GM19351 (cell line): ENCODE measurements around the gene MTHFD1L.
"Not testable (repeated sequence)": the region's sequence is repeated elsewhere in the genome, so short reads cannot be mapped to it uniquely, and the experiment has no call there.

ENCODE experiments used
- ATAC-seq: cut with Tn5 transposase; IDR thresholded peaks from one replicate; pipeline ENCODE4 v1.9.1; 2021; ENCODE audit warnings: mild to moderate bottlenecking, moderate library complexity; ENCODE audit not compliant: unreplicated experiment

The MTHFD1L gene

DNA sequence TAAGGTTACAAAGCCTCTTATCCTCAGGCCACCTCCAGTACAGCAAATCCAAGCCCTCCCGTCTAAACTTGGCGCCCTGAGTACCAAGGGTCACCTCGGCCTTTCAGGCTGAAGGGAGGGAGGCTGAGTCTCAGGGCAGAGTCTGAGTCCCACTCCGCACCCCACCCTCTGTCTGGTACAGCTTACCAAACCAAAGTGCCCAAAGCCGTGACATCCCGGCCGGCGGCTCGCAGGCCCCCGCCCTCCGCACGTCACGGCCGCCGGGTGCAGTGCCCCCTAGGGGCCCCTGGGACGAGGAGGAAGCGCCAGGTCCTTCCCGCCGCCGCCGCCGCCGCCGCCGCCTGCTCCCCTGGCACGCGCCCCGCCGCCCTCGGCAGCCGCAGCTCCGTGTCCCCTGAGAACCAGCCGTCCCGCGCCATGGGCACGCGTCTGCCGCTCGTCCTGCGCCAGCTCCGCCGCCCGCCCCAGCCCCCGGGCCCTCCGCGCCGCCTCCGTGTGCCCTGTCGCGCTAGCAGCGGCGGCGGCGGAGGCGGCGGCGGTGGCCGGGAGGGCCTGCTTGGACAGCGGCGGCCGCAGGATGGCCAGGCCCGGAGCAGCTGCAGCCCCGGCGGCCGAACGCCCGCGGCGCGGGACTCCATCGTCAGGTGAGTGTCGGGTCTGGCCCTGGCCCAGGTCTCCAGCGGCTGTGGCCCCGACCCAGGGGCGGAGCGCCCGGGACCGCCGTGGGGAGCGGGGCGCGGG is at the start of gene MTHFD1L:
MTHFD1L (plus strand) TSS at position 297 of the 741 bp plus-strand sequence; CDS start at position 418, 121 bp downstream.
- peak; percentile 73 for ATAC-seq

DNA sequence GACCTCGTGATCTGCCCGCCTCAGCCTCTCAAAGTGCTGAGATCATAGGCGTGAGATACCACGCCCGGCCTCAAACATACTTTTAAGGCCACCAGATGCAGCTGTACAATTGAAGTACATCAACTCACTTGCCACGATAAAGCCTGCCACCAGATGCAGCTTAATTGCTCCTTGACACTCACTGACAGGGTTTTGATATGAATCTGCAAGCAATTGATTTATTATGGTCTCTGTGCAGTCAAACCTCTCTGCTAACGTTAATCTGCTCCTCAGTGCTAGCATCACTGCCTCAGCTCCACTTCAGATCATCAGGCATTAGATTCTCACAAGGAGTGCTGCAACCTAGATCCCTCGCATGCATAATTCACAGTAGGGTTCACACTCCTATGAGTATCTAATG is 48.9 kb upstream of the MTHFD1L start:
- ATAC-seq = not testable (repeated sequence)

DNA sequence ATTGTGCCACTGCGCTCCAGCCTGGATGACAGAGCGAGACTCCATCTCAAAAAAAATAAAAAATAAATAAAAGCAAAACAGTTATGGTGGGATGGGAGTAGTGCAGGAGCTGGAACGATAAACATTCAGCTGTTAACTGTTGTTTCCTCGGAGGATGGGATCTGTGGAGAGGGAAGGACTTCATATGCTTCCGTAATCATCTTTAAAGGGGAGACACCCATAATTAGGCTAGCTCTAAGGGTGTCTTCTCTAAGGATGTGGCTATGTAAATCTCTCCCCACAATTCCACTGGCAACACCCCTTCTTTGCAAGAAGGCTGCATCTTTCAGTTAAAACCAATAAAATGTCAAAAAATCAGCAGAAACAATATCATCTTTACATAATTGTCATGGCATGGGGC is 42.6 kb upstream of the MTHFD1L start:
- no peak for ATAC-seq

DNA sequence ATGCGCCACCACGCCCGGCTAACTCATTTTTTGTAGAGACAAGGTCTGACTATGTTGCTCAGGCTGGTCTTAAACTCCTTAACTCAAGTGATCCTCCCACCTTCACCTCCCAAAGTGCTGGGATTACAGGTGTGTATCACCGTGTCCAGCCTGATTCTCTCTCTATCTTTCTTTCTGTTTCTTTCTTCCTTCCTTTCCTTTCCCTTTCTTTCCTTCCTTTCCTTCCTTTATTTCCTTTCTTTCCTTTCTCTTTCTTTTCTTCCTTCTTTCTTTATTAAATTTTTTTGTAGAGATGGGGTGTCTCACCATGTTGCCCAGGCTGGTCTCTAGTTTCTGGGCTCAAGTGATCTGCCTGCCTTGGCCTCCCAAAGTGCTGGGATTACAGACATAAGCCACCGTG is 38.7 kb upstream of the MTHFD1L start:
- no peak for ATAC-seq

DNA sequence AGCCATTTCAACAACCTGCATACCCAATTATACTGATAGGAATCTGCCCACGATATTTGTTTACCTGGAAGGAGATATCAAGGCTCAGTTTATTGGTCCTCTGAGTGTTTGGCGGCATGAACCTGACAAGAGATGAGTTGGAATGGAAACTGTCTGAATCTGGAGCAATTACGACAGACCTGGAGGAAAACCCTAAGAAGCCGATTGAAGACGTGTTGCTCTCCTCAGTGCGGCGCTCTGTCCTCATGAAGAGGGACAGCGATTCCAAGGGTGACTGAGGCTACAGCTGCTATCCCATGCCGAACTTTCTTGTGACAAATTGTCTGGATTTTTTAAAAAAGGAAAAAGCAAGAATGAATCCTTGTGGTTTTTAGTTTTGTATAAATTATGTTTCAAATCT is 37.4 kb upstream of the MTHFD1L start:
- not testable (repeated sequence) for ATAC-seq

DNA sequence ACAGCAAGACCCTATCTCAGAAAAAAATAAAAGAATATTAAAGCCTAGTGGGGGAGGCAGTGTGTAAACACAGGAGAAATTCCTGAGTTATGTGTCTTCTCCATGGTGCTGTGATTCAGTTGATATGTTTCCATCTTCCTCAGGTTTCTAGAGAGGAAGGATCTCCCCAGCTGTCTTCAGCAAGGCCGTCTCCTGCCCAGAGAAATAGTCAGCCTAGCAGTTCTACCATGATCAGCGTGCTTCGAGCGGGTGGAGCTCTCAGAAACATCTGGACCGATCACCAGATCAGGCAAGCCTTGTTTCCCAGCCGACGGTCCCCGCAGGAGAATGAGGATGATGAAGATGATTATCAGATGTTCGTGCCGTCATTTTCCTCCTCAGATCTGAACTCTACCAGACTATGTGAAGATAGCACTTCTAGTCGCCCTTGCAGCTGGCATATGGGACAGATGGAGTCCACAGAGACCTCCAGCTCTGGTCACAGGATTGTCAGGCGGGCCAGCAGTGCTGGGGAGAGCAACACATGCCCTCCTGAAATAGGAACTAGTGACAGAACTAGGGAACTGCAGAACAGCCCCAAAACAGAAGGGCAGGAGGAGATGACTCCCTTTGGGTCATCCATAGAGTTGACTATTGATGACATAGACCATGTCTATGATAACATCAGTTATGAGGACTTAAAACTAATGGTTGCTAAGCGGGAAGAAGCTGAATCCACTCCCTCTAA is 34.9 kb upstream of the MTHFD1L start:
- ATAC-seq = no peak

DNA sequence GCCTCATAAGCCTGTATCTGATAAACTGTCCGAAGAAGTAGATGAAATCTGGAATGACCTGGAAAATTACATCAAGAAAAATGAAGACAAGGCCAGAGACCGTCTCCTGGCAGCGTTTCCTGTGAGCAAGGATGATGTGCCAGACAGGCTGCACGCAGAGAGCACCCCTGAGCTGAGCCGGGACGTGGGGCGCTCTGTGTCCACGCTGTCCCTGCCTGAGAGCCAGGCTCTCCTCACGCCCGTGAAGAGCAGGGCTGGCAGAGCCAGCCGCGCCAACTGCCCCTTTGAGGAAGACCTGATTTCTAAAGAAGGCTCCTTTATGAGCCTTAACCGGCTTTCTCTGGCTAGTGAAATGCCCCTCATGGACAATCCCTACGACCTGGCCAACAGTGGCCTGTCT is 33.9 kb upstream of the MTHFD1L start:
- ATAC-seq = no peak

DNA sequence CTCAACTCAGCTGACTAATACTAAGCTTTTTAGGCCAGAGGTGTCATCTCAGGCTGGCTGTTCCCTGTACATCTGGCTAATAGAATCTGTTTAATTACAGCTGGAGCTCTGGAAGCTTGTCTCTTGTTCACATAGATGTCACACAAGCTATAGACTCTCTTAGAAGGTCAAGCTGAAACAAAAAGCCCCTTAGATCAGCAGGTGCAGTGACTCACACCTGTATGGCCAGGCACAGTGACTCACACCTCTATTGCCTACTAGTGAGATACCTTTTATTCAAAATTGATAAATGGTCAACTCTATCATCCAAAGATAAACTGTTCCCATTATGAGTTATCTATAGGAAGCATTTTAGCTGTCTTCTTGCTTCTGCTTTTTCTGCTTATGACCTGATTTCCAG is 29.9 kb upstream of the MTHFD1L start:
- no peak for ATAC-seq

DNA sequence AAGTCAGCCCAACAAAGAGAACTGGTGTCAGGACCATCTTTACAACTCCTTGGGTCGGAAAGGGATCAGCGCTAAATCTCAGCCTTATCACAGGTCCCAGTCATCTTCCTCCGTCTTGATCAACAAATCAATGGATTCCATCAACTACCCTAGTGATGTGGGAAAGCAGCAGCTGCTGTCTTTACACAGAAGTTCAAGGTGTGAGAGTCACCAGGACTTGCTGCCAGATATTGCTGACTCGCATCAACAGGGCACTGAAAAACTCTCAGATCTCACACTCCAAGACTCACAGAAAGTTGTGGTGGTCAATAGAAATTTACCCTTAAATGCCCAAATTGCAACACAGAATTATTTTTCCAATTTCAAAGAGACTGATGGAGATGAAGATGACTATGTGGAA is 25.3 kb upstream of the MTHFD1L start:
- ATAC-seq = no peak

DNA sequence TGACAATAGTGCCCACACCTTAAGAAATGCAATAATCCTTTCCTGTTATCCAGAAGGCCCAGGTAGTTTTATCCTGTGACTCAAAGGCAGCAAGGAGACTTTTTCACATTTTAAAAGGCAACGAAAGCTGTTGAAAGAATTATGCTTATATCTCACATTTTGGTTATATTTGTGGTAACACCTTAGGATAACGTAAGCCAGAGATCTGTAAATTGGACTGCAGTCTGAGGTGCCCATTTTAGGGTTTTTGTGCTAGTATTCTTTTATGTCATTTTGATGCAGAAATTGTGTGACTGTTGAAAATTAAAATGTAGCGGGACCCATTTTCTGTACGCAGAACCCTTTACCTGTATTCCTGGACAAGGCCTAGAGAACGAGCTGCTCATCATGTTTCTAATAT is 24.3 kb upstream of the MTHFD1L start:
- no peak for ATAC-seq

DNA sequence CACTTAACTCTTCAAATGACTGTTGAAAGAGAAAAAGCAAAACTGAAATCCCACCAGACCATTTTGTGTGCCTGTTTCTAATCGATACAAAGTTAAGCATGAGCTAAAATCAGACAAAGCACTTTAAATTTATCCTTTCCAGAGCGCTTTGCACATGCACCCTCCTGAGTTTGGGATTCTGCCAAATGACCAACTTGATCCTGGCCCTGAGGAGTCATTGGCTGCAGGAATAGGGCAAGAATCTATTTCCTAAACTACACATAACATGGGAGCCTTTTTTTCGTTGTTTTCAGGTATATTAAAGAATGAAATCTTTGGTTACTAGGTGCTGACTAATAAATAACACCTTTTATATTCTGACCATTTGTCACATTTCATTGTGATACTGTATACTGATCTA is 23.8 kb upstream of the MTHFD1L start:
- ATAC-seq = no peak

DNA sequence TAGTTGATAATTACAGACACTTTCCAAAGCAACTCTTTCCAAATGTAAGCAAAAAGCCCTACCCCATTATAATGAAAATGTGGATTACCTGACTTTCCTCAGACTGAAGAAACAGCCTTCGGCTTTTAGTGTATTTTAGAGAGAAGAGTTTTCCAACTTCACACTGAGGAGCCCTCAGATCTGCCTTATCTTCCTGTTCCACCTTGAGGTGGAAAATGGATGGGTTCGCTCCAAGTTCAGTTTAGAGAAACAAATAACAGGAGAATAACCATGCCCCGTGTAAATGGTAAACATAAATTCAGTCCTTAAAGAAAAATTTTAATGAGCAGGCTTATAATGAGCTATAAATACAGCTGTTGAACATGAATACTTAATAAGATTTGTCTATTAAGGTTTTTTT is 21.1 kb upstream of the MTHFD1L start:
- no peak for ATAC-seq

DNA sequence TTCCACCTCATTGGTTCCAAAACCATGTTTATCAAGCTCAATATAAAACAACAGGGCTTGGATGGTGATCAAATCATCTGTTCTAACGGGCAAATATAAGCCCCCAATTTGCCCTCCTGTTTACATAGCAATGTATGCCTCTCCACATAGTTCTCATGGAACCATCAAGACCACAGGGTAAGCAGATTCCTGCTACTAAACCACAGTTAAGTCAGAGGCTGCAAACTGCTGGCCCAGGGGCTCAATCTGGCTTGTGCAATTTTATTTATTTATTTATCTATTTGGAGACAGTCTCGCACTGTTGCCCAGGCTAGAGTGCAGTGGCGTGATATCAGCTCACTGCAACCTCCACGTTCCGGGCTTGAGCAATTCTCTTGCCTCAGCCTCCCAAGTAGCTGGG is 18.9 kb upstream of the MTHFD1L start:
- ATAC-seq = no peak

DNA sequence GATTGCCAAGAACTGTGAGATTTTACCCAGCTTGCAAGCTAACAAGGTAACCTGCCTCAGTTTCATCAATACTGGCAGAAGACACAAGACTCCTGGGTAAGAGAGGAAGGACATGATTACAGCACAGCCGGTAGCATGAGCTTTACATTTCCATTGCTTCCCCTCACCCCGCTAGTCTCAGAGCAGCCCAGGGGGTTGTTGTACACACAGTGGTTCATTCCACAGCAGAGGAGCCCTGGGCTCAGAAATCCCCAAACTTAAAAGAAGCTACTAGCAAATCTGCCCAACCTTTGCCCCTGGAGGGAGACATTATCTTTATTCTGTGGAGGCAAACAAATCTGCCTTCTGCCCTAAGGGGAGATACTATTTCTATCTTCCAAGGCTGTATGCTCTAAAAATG is 17.1 kb upstream of the MTHFD1L start:
- ATAC-seq = no peak

DNA sequence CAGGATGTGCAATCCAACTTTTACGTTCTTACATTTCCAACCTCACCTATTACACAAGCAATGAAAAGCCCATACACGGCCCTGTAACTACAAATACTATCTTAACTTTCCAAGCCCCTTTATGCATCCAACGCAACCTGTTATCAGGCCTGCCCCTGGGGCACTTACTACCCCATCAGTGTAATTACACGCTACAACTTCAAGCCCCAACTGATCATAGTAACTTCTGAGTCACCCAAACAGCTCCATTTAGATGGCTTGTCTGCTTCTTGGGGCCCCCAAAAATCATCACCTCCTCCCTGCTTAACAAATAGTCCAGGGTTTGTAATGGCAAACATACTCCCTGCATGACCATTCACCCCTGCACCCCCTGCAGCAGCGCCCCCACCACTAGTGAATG is 11.1 kb upstream of the MTHFD1L start:
- ATAC-seq = not testable (repeated sequence)

DNA sequence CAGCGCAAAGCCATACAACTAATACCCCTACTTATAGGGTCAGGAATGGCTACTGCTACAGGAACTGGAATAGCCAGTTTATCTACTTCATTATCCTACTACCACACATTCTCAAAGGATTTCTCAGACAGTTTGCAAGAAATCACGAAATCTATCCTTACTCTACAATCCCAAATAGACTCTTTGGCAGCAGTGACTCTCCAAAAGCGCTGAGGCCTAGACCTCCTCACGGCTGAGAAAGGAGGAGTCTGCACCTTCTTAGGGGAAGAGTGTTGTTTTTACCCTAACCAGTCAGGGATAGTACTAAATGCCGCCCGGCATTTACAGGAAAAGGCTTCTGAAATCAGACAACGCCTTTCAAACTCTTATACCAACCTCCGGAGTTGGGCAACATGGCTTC is 10.3 kb upstream of the MTHFD1L start:
- not testable (repeated sequence) for ATAC-seq

DNA sequence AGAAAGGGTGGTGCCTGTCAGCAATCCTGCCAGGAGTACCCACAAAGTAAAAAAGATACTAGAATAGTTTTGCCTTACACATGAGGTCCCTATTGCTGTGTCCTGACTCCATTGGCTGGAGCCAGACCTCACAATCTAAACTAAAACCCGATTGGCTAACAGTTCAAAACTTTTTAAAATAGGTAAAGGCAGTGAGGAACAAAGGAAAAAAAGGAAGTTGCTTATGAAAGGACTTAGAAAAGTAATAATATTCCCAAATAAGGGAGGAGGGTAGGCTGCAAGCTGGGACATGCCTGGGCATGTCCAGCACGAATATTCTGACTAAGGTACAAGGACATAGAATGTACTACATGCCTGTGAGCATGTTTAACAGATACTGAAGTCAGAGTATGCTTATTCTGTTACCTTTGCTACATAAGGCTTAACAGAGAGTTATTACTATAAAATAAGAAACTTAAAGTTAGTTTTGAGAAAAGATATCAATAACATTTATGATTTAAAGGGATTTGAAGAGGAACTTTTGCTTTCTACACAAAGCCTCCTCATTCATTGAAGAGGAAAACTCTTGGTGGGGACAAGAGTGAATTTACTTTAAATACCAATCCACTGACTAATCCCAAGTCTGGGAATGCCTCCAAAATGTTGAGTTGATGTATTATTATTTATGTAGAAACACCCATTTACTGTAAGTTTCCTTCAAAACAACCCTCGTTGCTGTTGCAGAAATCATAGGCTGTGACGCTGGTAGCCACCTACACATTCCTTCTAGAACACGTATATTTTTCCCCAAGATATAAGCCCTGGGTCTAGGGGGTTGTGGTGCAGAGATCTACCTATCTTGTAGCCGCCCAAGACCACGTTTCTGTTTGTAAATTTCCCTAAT is 8.2 kb upstream of the MTHFD1L start:
- ATAC-seq = no peak

DNA sequence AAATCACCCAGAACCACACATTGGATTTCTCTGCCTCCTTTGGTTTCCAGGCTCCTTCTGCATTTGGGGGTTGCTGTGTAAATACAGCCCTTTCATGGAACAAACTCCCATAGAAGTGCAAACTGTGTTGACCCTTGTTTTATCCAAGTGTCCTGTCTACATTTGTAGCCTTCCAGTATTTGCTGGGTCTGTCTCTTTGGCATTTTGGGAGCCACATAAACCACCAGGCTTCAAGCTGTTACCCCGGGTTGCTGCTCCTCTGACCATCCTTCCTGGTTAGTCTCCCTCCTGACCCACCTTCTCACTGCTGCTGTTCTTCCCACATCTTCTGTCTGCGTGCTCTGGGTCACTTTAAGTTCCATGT is 7.6 kb upstream of the MTHFD1L start:
- ATAC-seq = no peak

DNA sequence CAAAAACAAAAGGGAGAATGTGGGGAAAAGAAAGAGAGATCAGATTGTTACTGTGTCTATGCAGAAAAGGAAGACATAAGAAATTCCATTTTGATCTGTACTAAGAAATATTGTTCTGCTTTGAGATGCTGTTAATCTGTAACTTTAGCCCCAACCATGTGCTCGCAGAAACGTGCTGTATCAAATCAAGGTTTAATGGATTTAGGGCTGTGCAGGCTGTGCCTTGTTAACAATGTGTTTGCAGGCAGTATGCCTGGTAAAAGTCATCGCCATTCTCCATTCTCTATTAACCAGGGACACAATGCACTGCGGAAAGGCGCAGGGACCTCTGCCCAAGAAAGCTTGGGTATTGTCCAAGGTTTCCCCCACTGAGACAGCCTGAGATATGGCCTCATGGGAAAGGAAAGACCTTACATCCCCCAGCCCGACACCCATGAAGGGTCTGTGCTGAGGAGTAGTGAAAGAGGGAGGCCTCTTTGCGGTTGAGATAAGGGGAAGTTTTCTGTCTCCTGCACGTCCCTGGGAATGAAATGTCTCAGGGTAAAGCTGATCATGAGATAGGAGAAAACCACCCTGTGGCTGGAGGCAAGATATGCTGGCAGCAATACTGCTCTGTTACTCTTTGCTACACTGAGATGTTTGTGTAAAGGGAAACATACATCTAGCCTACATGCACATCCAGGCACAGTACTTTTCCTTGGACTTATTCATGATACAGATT is 3.9 kb upstream of the MTHFD1L start:
- ATAC-seq = not testable (repeated sequence)

DNA sequence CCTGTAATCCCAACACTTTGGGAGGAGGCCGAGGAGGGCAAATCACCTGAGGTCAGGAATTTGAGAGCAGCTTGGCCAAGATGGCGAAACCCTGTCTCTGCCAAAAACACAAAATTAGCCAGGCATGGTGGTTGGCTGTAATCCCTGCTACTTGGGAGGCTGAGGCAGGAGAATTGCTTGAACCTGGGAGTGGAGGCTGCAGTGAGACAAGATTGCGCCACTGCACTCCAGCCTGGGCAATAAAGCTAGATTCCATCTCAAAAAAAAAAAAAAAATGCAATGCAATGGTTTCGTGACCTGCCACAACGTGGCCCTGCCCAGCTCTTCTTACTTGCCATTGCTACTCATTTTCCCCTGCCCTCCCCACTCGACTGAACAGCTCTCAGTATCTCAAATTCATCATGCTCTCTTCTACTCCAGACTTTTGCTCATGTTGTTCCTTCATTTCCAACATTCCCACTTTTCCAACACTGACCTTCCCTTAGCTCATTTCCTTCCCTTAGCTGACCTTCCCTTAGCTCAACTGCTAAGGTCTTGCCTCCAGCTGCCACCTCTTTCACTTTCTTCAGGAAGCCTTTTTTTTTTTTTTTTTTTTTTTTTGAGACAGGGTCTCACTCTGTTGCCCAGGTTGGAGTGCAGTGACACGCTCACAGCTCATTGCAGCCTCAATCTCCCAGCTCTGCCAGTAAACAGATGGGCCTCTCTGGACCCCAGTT is 2.1 kb upstream of the MTHFD1L start:
- ATAC-seq = no peak
